ENCODE measurements around the gene HOXA2.

The HOXA2 gene

DNA sequence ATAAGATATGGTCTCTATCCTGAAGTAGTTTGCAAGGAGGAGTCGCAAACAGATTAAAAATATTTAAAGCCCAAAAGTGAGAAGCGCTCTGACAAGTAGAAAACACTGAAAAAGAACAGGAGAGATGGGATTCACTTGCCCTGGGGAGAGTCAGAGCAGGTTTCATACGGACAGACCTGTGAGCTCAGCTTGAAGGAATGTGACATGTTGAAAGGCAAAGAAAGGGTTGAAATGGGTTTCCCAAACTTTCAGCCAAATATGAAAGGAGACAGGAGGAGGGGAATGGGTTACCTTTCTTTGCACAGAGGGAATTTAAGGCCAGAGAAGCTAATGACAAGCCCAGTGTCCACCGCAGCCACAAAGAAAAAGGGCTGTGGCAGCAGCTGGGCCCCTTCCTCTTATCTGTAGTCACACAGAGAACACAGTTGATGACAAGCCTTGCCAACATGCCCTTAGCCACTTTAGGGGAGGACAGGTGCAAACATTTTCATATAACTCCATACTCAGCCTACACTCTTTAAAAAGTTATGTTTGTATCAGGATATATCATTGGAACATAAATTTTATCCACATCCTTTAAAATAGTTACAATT lies 21.5 kb downstream of the HOXA2 start:
- H3K4me3 ChIP-seq (ENCODE audit: control insufficient read depth, low read depth, low read length) = no peak overlapping the region
- DNase-seq (ENCODE audit: low read depth) = no peak
- TF ChIP-seq, protein P1, sequence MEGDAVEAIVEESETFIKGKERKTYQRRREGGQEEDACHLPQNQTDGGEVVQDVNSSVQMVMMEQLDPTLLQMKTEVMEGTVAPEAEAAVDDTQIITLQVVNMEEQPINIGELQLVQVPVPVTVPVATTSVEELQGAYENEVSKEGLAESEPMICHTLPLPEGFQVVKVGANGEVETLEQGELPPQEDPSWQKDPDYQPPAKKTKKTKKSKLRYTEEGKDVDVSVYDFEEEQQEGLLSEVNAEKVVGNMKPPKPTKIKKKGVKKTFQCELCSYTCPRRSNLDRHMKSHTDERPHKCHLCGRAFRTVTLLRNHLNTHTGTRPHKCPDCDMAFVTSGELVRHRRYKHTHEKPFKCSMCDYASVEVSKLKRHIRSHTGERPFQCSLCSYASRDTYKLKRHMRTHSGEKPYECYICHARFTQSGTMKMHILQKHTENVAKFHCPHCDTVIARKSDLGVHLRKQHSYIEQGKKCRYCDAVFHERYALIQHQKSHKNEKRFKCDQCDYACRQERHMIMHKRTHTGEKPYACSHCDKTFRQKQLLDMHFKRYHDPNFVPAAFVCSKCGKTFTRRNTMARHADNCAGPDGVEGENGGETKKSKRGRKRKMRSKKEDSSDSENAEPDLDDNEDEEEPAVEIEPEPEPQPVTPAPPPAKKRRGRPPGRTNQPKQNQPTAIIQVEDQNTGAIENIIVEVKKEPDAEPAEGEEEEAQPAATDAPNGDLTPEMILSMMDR (IDR thresholded peaks at IDR 0.05; ENCODE audit: control insufficient read depth, insufficient read depth, low read depth, low read length, missing control alignments) = no peak

DNA sequence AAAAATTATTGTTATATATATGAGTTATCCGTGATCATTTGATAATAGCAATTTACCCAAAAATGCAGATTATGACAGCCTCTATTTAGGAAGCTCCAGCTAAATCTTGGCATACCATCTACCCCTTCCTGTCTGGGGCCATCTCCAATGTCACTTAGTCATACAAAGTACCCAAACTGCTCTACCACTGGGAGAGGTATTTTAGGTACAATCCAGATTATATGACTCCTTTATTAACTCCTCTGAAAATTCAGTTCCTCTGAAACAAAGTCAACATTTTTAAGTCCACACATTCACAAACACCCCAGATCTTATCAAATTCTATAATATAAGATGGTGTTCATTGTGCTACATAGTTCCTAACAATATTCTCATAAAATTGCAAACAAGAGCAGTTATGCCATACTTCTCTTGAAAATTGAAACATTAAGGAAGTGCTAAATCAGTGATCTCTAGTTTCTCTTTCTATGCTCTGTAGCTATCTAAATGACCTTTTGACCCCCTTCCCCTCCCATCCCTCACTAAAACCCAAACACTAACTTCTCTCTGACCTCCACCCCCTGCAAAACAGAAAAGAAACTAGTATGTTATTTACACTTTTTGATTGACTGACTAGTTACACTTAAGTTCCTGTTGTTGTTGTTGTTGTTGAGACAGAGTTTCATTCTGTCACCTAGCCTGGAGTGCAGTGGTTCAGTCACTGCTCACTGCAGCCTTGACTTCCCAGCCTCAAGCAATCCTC lies 23.1 kb downstream of the HOXA2 start:
- no peak overlapping the region for H3K4me3 ChIP-seq (ENCODE audit: control insufficient read depth, low read depth, low read length)
- no peak for DNase-seq (ENCODE audit: low read depth)
- TF ChIP-seq, protein P1 (IDR thresholded peaks at IDR 0.05; ENCODE audit: control insufficient read depth, insufficient read depth, low read depth, low read length, missing control alignments) = no peak

DNA sequence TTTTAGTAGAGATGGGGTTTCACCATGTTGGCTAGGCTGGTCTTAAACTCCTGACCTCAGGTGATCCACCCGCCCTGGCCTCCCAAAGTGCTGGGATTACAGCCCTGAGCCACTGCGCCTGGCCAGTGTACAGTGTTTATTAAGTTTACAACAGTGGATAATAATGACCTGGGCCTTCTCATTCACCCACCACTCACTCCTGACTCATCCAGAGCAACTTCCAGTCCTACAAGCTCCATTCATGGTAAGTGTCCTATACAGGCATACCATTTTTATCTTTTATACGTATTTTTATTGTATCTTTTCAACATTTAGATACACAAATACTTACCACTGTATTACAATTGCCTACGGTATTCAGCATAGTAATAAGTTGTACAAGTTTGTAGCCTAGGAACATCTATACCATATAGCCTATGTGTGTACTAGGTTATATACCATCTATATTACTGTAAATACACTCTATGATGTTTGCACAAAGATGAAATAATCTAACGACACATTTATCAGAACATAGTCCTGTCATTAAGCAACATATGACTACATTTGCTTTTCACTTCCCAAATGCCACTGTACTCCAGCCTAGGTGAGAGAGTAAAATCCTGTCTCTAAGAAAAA lies 23.8 kb downstream of the HOXA2 start:
- TF ChIP-seq, protein P1 (IDR thresholded peaks at IDR 0.05; ENCODE audit: control insufficient read depth, insufficient read depth, low read depth, low read length, missing control alignments) = no peak
- no peak overlapping the region for H3K4me3 ChIP-seq (ENCODE audit: control insufficient read depth, low read depth, low read length)
- no peak for DNase-seq (ENCODE audit: low read depth)

DNA sequence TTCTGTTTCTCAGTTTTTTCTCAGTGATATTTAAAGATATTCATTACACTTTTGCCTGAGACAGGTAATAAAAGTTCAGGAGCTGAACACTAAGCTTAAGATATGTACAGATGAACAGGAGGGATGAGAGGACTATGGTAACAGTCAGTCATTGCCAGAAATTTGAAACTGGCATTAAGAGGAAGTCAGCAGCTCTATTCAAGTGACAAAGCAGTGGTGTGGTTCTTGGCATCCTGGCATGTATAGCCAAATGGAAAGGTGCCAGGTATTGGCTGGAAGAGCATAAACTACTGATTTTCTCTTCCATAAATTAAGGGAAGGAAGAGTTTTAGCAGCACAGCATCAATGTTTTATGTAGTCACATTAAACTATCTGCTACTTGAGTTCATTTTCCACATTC lies 29.4 kb downstream of the HOXA2 start:
- no peak for DNase-seq (ENCODE audit: low read depth)
- no peak overlapping the region for H3K4me3 ChIP-seq (ENCODE audit: control insufficient read depth, low read depth, low read length)
- TF ChIP-seq, protein P1 (IDR thresholded peaks at IDR 0.05; ENCODE audit: control insufficient read depth, insufficient read depth, low read depth, low read length, missing control alignments) = no peak

DNA sequence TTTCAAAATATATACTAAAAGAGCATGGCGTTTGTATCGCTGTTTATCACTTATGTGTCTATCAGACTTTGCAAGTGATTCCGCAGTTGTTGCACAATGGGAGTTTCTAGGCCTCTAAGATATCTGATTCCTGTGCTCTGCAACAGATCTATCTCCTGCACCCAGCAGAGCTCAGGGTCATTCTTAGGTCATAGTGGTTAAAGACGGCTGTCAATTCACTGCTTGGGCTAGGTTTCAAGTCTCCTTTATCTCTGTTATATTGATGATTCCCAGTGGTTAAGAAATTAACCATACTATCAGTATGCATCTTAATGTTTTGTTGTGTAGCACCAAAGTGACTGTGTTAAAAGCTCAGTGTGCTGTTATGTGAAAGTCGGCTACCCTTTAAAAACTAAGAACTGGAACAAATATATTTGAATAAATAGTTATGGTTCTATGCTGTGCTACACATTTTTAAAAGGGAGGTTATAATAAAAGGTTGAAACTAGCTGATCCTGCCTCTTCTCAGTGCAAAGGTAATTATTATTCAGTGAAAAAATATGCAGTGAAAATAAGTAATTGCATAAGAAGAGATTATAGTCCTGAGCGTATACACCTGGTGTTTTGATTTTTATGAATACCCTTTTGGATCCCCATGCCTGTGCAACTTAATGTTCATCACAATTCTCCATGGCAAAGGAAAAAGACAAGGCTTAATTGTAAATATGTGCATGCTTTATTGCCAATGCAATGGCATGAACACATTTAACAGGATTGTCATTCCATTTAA lies 30.7 kb downstream of the HOXA2 start:
- no peak for DNase-seq (ENCODE audit: low read depth)
- H3K4me3 ChIP-seq (ENCODE audit: control insufficient read depth, low read depth, low read length) = no peak overlapping the region
- TF ChIP-seq, protein P1 (IDR thresholded peaks at IDR 0.05; ENCODE audit: control insufficient read depth, insufficient read depth, low read depth, low read length, missing control alignments) = no peak

DNA sequence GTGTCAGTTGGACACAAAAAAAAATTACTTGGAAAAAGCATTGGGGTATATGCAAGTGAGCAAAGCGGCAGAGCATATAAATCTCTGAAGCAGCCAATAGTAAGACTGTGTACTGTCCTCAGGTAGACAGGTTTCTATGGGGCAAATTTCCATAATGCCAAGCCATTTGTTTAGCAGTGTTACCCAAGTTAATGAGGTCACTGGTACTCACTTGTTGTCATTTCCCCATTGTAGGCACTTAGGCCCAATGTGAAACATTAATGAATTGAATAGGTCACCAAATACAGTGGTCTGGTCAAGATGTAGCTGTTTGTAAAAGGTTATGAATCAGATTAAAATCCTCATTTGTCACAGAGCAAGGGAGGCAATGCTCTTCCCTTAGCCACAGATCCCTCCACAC lies 34.2 kb downstream of the HOXA2 start:
- no peak overlapping the region for H3K4me3 ChIP-seq (ENCODE audit: control insufficient read depth, low read depth, low read length)
- TF ChIP-seq, protein P1 (IDR thresholded peaks at IDR 0.05; ENCODE audit: control insufficient read depth, insufficient read depth, low read depth, low read length, missing control alignments) = no peak
- DNase-seq (ENCODE audit: low read depth) = no peak
